ENCODE data around the gene NOTUM. TPM values are rescaled to one million over a fixed set of nuclear protein-coding genes. Genes with fewer than 3 reads are reported as not detected.

NOTUM gene
- total and polyA plus RNA-seq, 9 of the 15 experiments (the other 6 are each of a cell fraction or from before 2014, with no cell fraction given), result 0.03 to 14.0 (median 4.1) TPM

DNA sequence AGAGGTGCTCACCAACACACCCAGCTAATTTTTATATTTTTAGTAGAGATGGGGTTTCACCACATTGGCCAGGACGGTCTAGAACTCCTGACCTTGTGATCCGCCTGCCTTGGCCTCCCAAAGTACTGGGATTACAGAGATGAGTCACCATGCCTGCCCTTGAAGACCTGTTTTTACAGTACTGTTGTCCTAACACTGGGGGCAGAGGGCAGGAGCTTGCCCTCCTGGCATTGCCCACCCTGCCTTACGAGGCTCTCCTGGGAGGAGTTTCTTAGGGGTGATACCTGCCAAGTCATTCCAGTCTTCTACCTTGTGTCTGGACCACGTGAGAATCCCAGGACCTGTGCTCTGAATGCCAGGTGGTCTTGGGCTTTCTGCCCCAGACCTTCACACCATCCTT lies 19.1 kb upstream of the NOTUM start:
- in situ Hi-C loops (cut with MboI) (no loop called here), intact Hi-C loops (cut with micrococcal nuclease) (no loop called here)
- 75% methylated on average over 4 of the region's 4 CpGs for WGBS (ENCODE audit: insufficient coverage, low coverage, missing lambda C conversion rate)
- TF ChIP-seq CTBP1 (IDR thresholded peaks at IDR 0.05; ENCODE audit: borderline replicate concordance), result no peak
- TF ChIP-seq, protein P1, sequence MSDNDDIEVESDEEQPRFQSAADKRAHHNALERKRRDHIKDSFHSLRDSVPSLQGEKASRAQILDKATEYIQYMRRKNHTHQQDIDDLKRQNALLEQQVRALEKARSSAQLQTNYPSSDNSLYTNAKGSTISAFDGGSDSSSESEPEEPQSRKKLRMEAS (CRISPR knock-in tag; IDR thresholded peaks at IDR 0.05), result no peak
- no peak for TF ChIP-seq NR3C1 (CRISPR knock-in tag; IDR thresholded peaks at IDR 0.05)
- no peak for TF ChIP-seq FIP1L1 (IDR thresholded peaks at IDR 0.05; ENCODE audit: low read depth, low read length, poor library complexity, severe bottlenecking)
- TF ChIP-seq, protein P2, sequence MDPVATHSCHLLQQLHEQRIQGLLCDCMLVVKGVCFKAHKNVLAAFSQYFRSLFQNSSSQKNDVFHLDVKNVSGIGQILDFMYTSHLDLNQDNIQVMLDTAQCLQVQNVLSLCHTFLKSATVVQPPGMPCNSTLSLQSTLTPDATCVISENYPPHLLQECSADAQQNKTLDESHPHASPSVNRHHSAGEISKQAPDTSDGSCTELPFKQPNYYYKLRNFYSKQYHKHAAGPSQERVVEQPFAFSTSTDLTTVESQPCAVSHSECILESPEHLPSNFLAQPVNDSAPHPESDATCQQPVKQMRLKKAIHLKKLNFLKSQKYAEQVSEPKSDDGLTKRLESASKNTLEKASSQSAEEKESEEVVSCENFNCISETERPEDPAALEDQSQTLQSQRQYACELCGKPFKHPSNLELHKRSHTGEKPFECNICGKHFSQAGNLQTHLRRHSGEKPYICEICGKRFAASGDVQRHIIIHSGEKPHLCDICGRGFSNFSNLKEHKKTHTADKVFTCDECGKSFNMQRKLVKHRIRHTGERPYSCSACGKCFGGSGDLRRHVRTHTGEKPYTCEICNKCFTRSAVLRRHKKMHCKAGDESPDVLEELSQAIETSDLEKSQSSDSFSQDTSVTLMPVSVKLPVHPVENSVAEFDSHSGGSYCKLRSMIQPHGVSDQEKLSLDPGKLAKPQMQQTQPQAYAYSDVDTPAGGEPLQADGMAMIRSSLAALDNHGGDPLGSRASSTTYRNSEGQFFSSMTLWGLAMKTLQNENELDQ (CRISPR knock-in tag; IDR thresholded peaks at IDR 0.05; ENCODE audit: borderline replicate concordance), result no peak
- TF ChIP-seq KLF6 (CRISPR knock-in tag; IDR thresholded peaks at IDR 0.05; ENCODE audit: borderline replicate concordance), result no peak
- TF ChIP-seq KAT2B (IDR thresholded peaks at IDR 0.05; ENCODE audit: low read depth, low read length), result no peak
- no peak for TF ChIP-seq EWSR1 (IDR thresholded peaks at IDR 0.05; ENCODE audit: borderline replicate concordance, low read depth, partially characterized antibody)
- no peak for TF ChIP-seq SRSF9 (IDR thresholded peaks at IDR 0.05; ENCODE audit: borderline replicate concordance, low read depth, low read length)
- no peak for TF ChIP-seq CAMTA2 (CRISPR knock-in tag; conservative IDR thresholded peaks at IDR 0.05)
- TF ChIP-seq, protein P3, sequence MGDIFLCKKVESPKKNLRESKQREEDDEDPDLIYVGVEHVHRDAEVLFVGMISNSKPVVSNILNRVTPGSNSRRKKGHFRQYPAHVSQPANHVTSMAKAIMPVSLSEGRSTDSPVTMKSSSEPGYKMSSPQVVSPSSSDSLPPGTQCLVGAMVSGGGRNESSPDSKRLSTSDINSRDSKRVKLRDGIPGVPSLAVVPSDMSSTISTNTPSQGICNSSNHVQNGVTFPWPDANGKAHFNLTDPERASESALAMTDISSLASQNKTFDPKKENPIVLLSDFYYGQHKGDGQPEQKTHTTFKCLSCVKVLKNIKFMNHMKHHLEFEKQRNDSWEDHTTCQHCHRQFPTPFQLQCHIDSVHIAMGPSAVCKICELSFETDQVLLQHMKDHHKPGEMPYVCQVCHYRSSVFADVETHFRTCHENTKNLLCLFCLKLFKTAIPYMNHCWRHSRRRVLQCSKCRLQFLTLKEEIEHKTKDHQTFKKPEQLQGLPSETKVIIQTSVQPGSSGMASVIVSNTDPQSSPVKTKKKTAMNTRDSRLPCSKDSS (IDR thresholded peaks at IDR 0.05; ENCODE audit: low read depth, partially characterized antibody), result no peak
- no peak for TF ChIP-seq SAP30 (IDR thresholded peaks at IDR 0.05; ENCODE audit: borderline replicate concordance, insufficient read depth, low read depth, low read length, poor library complexity, severe bottlenecking)
- TF ChIP-seq CCAR2 (IDR thresholded peaks at IDR 0.05; ENCODE audit: low read depth, low read length), result no peak
- TF ChIP-seq PYGO2 (tag; IDR thresholded peaks at IDR 0.05), result no peak
- no peak for TF ChIP-seq RUNX1 (IDR thresholded peaks at IDR 0.05; ENCODE audit: low read depth)
- TF ChIP-seq, protein P4, sequence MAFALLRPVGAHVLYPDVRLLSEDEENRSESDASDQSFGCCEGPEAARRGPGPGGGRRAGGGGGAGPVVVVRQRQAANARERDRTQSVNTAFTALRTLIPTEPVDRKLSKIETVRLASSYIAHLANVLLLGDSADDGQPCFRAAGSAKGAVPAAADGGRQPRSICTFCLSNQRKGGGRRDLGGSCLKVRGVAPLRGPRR (CRISPR knock-in tag; IDR thresholded peaks at IDR 0.05), result no peak
- TF ChIP-seq, protein P5, sequence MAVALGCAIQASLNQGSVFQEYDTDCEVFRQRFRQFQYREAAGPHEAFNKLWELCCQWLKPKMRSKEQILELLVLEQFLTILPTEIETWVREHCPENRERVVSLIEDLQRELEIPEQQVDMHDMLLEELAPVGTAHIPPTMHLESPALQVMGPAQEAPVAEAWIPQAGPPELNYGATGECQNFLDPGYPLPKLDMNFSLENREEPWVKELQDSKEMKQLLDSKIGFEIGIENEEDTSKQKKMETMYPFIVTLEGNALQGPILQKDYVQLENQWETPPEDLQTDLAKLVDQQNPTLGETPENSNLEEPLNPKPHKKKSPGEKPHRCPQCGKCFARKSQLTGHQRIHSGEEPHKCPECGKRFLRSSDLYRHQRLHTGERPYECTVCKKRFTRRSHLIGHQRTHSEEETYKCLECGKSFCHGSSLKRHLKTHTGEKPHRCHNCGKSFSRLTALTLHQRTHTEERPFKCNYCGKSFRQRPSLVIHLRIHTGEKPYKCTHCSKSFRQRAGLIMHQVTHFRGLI (CRISPR knock-in tag; IDR thresholded peaks at IDR 0.05), result no peak
- Histone ChIP-seq H3K36me3 (ENCODE audit: control insufficient read depth, insufficient read depth, low read length) (peaks cover 34% of the 10 kb centered on the region; the same call in 2 of the 3 replicates), H3K27ac (ENCODE audit: extremely low read depth, low read depth, low read length) (no peak overlapping the region), H3K9me1 (ENCODE audit: control insufficient read depth, insufficient read depth, low read length) (no peaks in the 10 kb centered on the region), H3K79me2 (ENCODE audit: control insufficient read depth, insufficient read depth, low read length) (peaks cover 16% of the 10 kb centered on the region; the same call in 2 of the 3 replicates), H3K4me2 (ENCODE audit: insufficient read depth, low read length) (no peak overlapping the region), H3K4me3 (no peak overlapping the region), H2AFZ (ENCODE audit: low read depth, low read length) (no peak overlapping the region), H3K4me1 (replicated peaks in 1 of 2; ENCODE audit: control insufficient read depth in 2 of 2, insufficient read depth in 2 of 2, low read length in 2 of 2) (peaks cover 23 to 38% of the 10 kb centered on the region in 2 experiments), H4K20me1 (replicated peaks; ENCODE audit: control insufficient read depth, insufficient read depth, low read length) (no peaks in the 10 kb centered on the region), H3K27me3 (ENCODE audit: control insufficient read depth in 2 of 2, insufficient read depth in 2 of 2, low read length in 2 of 2) (no peaks in the 10 kb centered on the region), H3K9me3 (replicated peaks; ENCODE audit: control insufficient read depth, insufficient read depth, low read depth, low read length) (no peaks in the 10 kb centered on the region), H3K9ac (ENCODE audit: insufficient read depth in 1 of 2, low read depth in 2 of 2, low read length in 2 of 2) (0 out of 4 replicates have a peak overlapping the region, but pooled peaks of 1 of the 2 experiments have one; percentile 6)
- POLR2A ChIA-PET, result interaction anchor here (1.0 to 1.2 kb wide), 2 partner anchors 9 to 21 kb away, joined by 3 read pairs; no protein-coding TSS in a partner anchor
- no peak for DNase-seq (ENCODE audit: extremely low read depth in 1 of 4, low spot score in 3 of 4)
- CTCF ChIA-PET (ENCODE audit: low intra/inter-chr PET ratio), result no interaction called here
- no peak for ATAC-seq
- peak; percentile 48 for FAIRE-seq
- no TSS peak for BruUV-seq (replicated peaks)
